ENCODE measurements around the gene SLC9A5.

The SLC9A5 gene

GRCh38 chr16:67264866-67265265 lies 16.1 kb downstream of the SLC9A5 start:
- no peak overlapping the region for H3K27ac ChIP-seq
- TF ChIP-seq, protein P1, sequence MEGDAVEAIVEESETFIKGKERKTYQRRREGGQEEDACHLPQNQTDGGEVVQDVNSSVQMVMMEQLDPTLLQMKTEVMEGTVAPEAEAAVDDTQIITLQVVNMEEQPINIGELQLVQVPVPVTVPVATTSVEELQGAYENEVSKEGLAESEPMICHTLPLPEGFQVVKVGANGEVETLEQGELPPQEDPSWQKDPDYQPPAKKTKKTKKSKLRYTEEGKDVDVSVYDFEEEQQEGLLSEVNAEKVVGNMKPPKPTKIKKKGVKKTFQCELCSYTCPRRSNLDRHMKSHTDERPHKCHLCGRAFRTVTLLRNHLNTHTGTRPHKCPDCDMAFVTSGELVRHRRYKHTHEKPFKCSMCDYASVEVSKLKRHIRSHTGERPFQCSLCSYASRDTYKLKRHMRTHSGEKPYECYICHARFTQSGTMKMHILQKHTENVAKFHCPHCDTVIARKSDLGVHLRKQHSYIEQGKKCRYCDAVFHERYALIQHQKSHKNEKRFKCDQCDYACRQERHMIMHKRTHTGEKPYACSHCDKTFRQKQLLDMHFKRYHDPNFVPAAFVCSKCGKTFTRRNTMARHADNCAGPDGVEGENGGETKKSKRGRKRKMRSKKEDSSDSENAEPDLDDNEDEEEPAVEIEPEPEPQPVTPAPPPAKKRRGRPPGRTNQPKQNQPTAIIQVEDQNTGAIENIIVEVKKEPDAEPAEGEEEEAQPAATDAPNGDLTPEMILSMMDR (conservative IDR thresholded peaks at IDR 0.05), result no peak

DNA sequence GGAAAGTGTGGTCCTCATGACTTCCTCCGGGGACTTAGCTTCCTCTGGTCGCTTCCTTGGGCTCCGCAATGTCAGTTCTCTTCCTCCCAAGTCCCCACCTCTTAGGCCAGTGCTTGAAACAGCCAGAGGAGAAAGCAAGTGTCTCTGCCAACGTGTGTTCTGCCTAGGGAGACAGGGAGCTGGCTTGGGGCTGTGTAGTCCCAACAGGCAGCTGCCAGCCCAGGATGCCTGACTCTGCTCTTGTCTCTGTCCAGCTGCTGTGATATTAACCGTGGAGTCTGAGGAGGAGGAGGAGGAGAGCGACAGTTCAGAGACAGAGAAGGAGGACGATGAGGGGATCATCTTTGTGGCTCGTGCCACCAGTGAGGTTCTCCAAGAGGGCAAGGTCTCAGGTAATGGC lies 17.1 kb downstream of the SLC9A5 start:
- TF ChIP-seq, protein P1 (conservative IDR thresholded peaks at IDR 0.05), result no peak
- no peak overlapping the region for H3K27ac ChIP-seq

DNA sequence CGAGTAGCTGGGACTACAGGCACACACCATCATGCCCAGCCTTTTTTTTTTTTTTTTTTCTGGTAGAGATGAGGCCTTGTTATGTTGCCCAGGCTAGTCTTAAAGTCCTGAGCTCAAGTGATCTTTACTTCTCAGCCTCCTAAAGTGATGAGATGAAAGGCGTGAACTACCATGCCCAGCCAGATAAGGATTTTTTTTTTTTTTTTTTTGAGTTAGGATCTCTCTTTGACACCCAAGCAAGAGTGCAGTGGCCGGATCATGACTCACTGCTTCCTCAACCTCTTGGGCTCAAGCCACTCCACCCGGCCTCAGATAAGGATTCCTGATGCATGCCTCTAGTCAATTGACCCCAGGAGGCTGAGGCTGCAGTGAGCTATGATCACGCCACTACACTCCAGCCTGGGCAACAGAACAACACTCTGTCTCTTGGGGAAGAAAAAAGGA lies 19.4 kb downstream of the SLC9A5 start:
- TF ChIP-seq, protein P1 (conservative IDR thresholded peaks at IDR 0.05), result no peak
- H3K27ac ChIP-seq, result no peak overlapping the region

GRCh38 chr16:67269766-67270165 lies 21.0 kb downstream of the SLC9A5 start:
- TF ChIP-seq, protein P1 (conservative IDR thresholded peaks at IDR 0.05), result no peak
- no peak overlapping the region for H3K27ac ChIP-seq

DNA sequence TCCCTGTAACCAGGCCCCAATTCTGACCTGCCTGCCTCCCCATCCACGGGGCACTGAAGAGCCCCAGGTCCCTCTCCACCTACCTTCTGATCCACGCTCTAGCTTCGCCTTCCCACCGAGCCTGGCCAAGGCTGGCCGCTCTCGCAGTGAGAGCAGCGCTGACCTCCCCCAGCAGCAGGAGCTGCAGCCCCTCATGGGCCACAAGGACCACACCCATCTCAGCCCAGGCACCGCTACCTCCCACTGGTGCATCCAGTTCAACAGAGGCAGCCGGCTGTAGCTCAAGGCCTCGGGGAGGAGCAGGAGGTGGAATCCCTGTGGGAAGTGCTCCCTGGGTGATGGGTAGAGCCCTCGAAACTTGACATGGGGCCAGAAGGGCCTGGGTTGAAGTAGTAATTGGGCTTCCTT lies 22.2 kb downstream of the SLC9A5 start:
- no peak overlapping the region for H3K27ac ChIP-seq
- TF ChIP-seq, protein P1 (conservative IDR thresholded peaks at IDR 0.05), result no peak

DNA sequence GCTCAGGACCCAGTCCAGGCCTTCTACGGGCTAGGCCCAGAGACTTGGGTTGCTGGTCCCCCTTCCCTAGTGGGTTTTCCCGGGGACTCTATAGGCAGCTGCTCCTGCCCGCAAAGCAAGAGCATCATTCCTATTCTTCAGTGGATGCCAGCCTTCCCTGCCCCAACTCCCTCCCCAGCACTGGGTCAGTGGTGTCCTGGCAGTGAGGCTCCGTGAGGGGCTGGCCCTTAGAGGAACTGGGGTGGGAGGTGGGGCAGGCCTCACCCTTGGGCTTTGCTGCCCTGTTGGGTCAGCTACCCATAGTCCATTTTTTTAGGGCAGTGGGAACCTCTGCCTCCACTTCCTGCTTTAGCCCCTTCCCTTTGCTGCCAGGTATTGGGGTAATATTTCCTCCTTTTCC lies 22.7 kb downstream of the SLC9A5 start:
- TF ChIP-seq, protein P1 (conservative IDR thresholded peaks at IDR 0.05), result no peak
- no peak overlapping the region for H3K27ac ChIP-seq

- no peak overlapping the region for H3K27ac ChIP-seq
- TF ChIP-seq, protein P1 (conservative IDR thresholded peaks at IDR 0.05), result no peak
Measured at GRCh38 chr16:67275321-67275720, 26.5 kb downstream of the SLC9A5 start.

Data from VCaP (cell line).